Activated CD8-positive, alpha-beta memory T cell treated with anti-CD3 and anti-CD28 coated beads, Interleukin-2, amount 50 U/mL, for 1 hour (primary cell): Measurements from ENCODE around the gene STK39.

Experiments
- DNase-seq: peaks from one replicate; pipeline ENCODE4 v3.0.0-alpha.2; 2020; ENCODE audit errors: extremely low read depth

Gene STK39

DNA sequence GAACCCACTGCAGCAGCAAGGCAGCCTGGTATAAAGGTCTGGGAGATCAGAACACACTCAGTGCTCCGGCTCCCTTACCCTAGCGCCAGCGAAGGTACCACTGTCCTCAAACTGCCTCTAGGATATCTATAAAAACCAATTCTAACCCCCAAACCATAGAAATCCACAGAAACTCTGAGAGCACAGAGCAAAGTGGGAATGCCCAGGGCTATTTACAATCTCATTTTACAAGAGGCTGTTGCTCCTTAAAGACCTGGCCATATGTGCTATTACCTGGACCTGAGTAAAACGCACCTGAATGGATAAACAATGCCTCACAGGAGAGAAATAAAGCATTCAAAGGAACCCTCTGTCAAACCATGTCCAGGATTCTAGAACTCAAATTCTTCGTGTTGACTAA lies 4.3 kb downstream of the STK39 start:
- DNase-seq: no peak

GRCh38 chr2:168241746-168242145 lies 5.6 kb downstream of the STK39 start:
- DNase-seq: no peak

- DNase-seq: no peak
Measured at GRCh38 chr2:168241208-168241607, 6.2 kb downstream of the STK39 start.

GRCh38 chr2:168239281-168239680 lies 8.1 kb downstream of the STK39 start:
- no peak for DNase-seq

DNA sequence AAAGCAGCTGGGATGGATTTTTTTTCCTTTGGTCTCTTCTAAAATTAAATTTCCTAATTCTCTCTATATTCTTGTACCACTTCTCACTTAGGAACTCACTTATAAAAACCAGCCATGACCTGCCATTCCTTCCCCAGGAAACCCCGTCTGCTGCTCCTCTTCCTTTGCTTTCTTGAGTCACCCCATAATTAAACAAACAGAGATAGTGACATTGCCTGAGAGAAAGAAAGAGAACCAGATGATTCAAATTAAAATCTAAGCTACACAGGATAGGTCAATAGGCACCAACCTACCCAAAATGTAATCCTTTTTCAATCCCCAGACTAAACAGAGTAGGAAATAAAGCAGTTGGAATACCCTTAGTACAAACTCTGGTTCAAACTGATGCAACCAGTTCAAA lies 9.7 kb downstream of the STK39 start:
- no peak for DNase-seq

GRCh38 chr2:168234407-168235085 lies 12.8 kb downstream of the STK39 start:
- DNase-seq: no peak

DNA sequence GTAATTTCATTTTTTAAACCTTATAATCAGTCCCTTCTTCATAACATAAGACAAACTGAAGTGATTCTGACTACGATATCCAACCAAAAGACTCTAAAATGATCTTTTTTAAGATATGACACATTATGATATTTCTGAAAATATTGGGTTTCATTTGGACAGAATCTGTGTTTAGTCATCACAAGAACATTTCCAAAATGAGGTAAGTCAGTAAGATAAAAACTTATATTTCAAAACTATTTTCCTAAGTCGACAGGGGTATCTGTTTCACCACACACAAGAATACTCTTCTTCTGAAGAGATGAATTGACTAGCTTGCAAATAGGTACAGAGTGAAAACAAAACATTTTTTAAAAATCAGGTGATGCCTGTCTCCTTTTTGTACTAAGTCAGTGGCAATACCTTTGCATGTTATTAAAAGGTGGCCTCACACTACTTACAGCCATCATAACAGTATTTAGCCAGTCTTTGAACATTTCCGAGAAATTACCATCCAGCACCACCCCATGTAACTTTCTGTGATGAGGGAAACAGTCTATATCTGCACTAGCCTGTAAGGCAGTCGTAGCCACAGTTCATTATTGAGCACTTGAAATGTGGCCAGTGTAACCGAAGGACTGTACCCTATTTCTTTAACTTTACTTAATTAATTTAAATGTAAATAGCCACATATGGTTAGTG lies 13.5 kb downstream of the STK39 start:
- no peak for DNase-seq

GRCh38 chr2:168233166-168233565 lies 14.2 kb downstream of the STK39 start:
- DNase-seq: no peak

GRCh38 chr2:168231609-168232241 lies 15.7 kb downstream of the STK39 start:
- DNase-seq: no peak

- no peak for DNase-seq
Measured at GRCh38 chr2:168230389-168230788, 17.0 kb downstream of the STK39 start.

- no peak for DNase-seq
Measured at GRCh38 chr2:168224346-168224745, 23.0 kb downstream of the STK39 start.

DNA sequence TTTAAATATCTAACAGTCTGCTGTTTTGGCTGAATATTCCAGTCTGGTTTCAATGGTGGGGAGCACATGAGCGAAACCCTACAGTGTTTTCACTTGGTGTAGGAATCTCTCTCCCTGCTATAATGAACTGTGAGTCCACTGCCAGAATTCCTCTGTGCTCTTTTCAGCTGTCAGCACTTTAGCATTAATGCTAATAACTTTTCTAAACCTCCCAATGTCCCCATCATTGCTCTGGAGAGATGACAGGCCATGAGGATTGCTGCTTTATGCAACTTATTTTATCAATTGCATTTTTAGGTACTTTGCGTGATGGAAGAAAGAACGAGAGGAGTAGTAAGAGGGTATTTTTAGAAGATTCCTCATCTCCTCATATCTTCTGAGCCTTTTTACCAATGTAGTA lies 25.3 kb downstream of the STK39 start:
- no peak for DNase-seq

DNA sequence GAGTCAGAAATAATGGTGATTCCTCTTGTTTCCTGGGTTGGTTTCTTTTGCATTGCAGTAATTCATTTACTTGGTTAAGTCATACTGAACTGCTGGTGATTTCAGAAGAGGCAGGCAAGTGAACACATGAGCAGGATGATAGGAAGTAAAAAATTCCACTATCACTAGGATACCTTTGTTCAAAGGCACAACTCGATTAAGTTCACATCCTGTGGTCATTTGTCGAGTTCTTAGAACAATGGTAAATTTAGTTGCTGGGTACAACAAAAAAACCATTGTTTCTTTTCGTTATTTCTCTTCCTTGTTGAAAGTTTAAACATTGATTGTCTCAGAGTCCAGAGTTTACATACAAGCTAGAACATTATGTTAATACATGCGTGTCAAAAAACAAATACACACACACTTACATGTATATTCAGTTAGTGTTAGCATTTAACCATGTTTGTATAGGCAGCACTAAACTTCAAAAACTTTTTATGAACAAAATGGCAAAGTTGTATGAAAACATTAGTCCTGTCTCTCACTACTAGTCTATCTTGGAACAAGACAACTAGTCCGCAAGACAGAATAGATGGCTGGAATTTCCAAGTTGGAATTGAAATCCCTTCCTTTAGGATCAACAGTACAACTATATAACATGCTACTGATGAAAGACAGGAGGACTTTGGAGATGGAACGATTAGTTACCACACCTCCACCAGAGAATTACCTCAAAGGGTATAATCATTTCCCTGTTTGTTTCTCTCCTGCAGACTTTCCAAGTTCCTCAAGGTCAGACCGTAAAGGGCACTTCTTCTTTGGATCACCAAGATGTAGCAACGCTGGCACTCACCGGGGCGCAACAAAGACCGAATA lies 26.2 kb downstream of the STK39 start:
- DNase-seq: no peak

- DNase-seq: no peak
Measured at GRCh38 chr2:168217920-168218319, 29.5 kb downstream of the STK39 start.

DNA sequence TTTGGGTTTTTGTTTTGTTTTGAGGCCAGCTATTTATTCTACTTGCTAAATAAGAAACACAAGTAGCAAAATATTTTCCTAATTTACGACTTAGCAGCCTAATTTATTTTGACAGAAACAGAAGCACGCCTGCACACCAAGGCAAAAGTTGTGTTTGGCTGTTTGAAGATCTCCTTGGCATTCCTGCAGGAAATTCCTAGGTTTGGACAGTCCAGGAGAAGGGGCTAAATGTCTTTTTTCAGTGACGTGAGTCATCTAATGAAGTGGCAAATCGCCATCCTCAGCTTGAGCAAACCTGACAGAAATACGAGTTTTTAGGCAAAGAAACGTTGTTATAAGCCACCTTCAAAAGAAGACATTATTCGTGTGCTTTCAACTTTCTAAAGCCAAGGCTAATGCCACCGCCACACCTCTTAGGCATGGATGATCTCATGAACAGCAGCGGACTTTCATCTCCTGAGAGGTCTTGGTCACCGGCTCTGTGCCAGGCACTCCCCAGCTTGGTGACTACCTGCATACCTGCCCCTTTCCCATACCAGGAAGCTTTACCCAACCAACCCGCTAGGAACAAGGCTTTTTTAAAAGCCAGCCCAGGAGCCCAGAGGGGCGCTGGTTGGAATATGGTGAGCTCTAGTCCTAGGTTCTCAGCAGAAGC lies 30.9 kb downstream of the STK39 start:
- no peak for DNase-seq

- DNase-seq: no peak
Measured at GRCh38 chr2:168215813-168216212, 31.6 kb downstream of the STK39 start.

DNA sequence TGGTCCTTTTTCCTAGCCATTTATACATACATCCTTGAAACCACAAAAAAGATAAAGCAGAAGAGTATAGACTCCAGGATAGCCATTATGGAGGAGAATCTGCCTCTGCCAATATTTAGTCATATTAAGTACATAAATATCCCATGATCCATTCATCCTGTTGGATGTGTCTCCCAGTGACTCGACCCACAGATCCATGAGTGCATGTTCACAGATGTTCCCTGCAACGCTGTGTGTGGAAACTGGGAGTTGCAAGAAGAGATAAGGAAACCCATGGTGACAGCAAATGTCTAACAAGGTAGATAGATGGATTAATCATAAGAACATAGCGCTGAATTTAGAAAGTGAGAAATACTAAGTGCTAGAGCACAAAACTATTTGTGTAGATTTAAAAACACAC lies 34.5 kb downstream of the STK39 start:
- DNase-seq: no peak

DNA sequence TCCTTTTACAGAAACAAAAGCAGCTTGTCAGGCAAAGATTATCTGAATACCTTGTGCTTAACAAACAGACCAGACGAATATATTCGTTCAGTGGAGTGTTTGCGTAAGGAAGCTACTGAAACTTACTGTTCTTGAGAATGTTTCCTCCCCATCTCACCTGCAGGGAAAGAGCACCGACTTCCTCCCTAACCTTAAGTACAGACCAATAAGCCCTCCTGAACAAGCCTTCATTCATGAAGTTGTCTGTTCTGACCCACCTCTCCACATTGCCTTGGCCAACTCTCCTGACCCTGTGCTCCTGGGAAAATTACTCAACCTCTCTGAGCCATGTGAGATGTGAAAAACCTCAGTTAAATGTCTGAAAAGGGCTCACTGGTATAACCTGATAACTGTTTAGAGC lies 35.2 kb downstream of the STK39 start:
- DNase-seq: no peak

DNA sequence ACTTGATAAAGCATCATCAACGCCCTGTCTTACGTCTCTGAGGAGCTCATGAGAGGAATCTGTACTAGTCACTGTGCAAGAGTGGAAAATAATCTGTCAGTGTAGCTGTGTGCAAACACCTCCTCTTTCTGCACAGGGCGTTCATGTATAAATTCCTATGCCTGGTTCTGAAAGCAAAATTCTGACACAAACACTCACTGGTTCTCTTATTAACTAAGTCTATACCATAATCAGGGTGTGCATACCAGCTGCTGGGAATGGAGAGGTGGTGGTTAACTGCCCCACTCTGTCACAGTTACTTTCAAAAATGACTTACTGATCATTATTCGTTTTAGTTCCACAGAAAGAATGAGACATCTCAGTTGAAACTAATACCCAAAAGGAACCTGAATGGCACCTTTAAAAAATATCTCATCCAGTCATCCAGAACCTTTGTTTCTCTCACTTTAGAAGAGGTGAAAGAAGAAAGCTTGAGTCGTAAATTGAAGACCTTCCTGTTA lies 35.7 kb downstream of the STK39 start:
- no peak for DNase-seq

DNA sequence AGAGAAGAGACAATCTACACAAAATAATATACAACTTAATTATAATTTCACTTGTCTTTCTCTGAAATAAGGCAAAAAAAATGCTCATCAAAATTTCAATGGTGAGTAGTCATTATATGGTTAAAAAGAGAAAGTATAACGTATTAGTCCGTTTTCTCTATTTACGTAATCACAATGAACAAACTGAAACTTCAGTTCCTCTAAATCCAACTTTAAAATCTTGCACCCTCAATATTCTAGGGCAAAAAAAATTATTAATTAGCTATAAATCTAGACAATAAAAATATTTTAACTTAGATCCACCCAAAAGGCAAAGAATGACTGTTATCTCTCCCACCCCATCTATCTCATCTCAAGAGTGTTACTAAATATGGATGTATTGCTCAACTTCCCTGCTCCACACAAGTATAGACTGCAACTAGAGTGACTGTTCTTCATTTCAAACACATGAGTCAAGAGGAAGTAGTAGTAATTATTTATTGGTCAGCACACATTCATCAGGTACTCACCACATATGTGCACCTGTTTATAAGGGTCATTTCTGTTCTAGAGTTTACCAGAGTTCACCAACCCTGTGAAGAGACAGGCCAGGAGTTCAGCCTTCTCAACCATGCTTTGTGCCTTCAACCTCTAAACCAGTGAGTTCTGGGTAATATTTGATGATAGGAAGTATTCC lies 36.4 kb downstream of the STK39 start:
- no peak for DNase-seq
